HFF-Myc (cell line): ENCODE results near the gene KLHL29.

ENCODE experiments used
- DNase-seq: peaks from one replicate; pipeline ENCODE4 v3.0.0-alpha.2; 2011; ENCODE audit warnings: low read depth; ENCODE audit errors: extremely low read depth
- H3K4me3 ChIP-seq: replicated peaks from 2 replicates; pipeline ENCODE4 v1.5.1; 2011; ENCODE audit warnings: low read depth, mild to moderate bottlenecking, control low read depth, low read length
- CTCF ChIP-seq: IDR thresholded peaks from 2 replicates; pipeline ENCODE4 v1.5.1; 2012; ENCODE audit warnings: mild to moderate bottlenecking, low read depth, low read length, control low read depth; ENCODE audit errors: missing control alignments

KLHL29 gene

GRCh38 chr2:23366720-23367119, 18.3 kb upstream of the KLHL29 start:
- no peak overlapping the region for H3K4me3 ChIP-seq
- TF ChIP-seq CTCF = no peak
- no peak for DNase-seq

- TF ChIP-seq CTCF = no peak
- no peak overlapping the region for H3K4me3 ChIP-seq
- no peak for DNase-seq
Measured at GRCh38 chr2:23367760-23368159, 17.2 kb upstream of the KLHL29 start.

GRCh38 chr2:23373666-23374065, 11.3 kb upstream of the KLHL29 start:
- no peak overlapping the region for H3K4me3 ChIP-seq
- no peak for TF ChIP-seq CTCF
- DNase-seq = no peak

GRCh38 chr2:23375448-23375847, 9.5 kb upstream of the KLHL29 start:
- TF ChIP-seq CTCF = no peak
- no peak for DNase-seq
- no peak overlapping the region for H3K4me3 ChIP-seq

DNA sequence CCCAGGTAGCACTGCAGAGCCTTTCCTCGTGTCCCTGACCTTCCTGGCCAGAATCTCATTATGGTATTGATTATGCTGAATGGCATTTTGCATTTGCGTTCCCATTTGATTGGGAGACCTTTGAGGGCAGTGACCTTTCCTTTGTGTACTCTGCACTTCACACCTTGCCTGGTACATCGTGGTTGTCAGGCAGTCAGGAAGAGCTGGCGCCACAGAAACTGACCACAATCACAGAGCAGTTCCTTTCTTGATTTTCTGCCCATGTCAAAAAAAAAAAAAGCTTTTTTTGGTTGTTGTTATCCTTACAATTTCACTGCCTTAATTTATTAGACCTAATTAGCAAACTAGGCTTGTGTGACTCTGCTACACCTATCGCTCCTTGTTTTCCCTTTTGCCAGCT, 8.9 kb upstream of the KLHL29 start:
- no peak for TF ChIP-seq CTCF
- H3K4me3 ChIP-seq = no peak overlapping the region
- DNase-seq = no peak

DNA sequence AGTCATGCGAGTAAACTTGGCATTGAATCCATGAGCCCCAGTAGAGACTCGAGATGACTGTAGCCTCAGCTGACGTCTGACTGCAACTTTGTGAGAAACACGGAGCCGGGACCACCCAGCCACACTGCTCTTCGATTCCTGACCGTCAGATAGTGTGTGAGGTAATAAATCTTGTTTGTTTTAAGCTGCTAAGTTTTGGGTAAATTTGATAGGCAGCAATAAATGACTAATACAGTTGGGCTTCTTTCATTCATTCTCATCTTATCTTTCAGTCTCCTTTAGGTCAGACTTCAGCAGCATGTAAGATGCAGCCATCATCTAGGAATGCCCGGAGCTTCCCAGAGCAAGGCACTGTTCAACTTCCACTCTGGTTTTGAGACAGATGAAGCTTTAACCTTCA, 8.0 kb upstream of the KLHL29 start:
- no peak for DNase-seq
- no peak overlapping the region for H3K4me3 ChIP-seq
- no peak for TF ChIP-seq CTCF

- no peak for DNase-seq
- no peak for TF ChIP-seq CTCF
- H3K4me3 ChIP-seq = no peak overlapping the region
Measured at GRCh38 chr2:23377771-23378170, 7.2 kb upstream of the KLHL29 start.
